H7 (cell line): ENCODE data around the gene KREMEN2. TPM values are rescaled to one million over a fixed set of nuclear protein-coding genes. Genes with fewer than 3 reads are reported as not detected.

Experiments
- DNase-seq: peaks from one replicate; pipeline ENCODE4 v3.0.0; 2012
- H3K27me3 ChIP-seq: 2 replicates; pipeline ENCODE4 v1.6.0; 2011; ENCODE audit warnings: mild to moderate bottlenecking, low read length; ENCODE audit not compliant: control insufficient read depth, insufficient read depth
- H3K36me3 ChIP-seq: replicated peaks from 2 replicates; pipeline ENCODE4 v1.5.1; 2011; ENCODE audit warnings: low read length; ENCODE audit not compliant: control insufficient read depth, insufficient read depth
- H3K4me3 ChIP-seq: 2 replicates; pipeline ENCODE4 v1.5.1; 2011; ENCODE audit warnings: low read depth, mild to moderate bottlenecking, control low read depth, low read length, moderate library complexity; ENCODE audit not compliant: insufficient read depth
- total RNA-seq: library from RNA; depleted of rRNA; stranded (reverse); fragments of >200 nt; shearing (Covaris generic); gene quantifications from 2 replicates; pipeline ENCODE4 v1.2.3, GENCODE V29; 2014

KREMEN2 gene
- total RNA-seq, 1 experiment from 2014 or later, result 20.9 TPM

GRCh38 chr16:2974319-2975056 lies 10.4 kb downstream of the KREMEN2 start:
- Histone ChIP-seq H3K4me3 (no peak overlapping the region), H3K27me3 (no peaks in the 10 kb centered on the region), H3K36me3 (peaks cover 36% of the 10 kb centered on the region)
- DNase-seq, result no peak

GRCh38 chr16:2975161-2975795 lies 11.2 kb downstream of the KREMEN2 start:
- no peak for DNase-seq

GRCh38 chr16:2976201-2976600 lies 12.1 kb downstream of the KREMEN2 start:
- no peaks in the 10 kb centered on the region for H3K27me3 ChIP-seq
- DNase-seq, result no peak
- H3K4me3 ChIP-seq, result no peak overlapping the region
- H3K36me3 ChIP-seq, result peaks cover 36% of the 10 kb centered on the region

More at GRCh38 chr16:2975161-2975795, 11.2 kb downstream of the KREMEN2 start:
- H3K27me3 ChIP-seq, result no peaks in the 10 kb centered on the region
- peaks cover 36% of the 10 kb centered on the region for H3K36me3 ChIP-seq
- no peak overlapping the region for H3K4me3 ChIP-seq

- no peak for DNase-seq
- Histone ChIP-seq H3K36me3 (peaks cover 36% of the 10 kb centered on the region), H3K4me3 (no peak overlapping the region), H3K27me3 (no peaks in the 10 kb centered on the region)
Observed at GRCh38 chr16:2976673-2977072, 12.6 kb downstream of the KREMEN2 start.

- Histone ChIP-seq H3K27me3 (no peaks in the 10 kb centered on the region), H3K36me3 (peaks cover 34% of the 10 kb centered on the region), H3K4me3 (no peak overlapping the region)
- no peak for DNase-seq
Observed at GRCh38 chr16:2977440-2977839, 13.4 kb downstream of the KREMEN2 start.

GRCh38 chr16:2979669-2980226 lies 15.7 kb downstream of the KREMEN2 start:
- DNase-seq, result peak; percentile 95
- H3K4me3 ChIP-seq, result peak overlapping the region; percentile 94
- no peaks in the 10 kb centered on the region for H3K27me3 ChIP-seq
- H3K36me3 ChIP-seq, result peaks cover 19% of the 10 kb centered on the region

GRCh38 chr16:2980227-2981176 lies 16.4 kb downstream of the KREMEN2 start, which contains the start of gene PKMYT1:
PKMYT1 (minus strand) TSS chr16:2980446; CDS start chr16:2979657, 789 bp downstream.
- peak; percentile 100 for DNase-seq
- Histone ChIP-seq H3K4me3 (peak within 1 kb of the TSS; percentile 94), H3K27me3 (no peaks in the 10 kb centered on the region), H3K36me3 (peaks cover 16% of the 10 kb centered on the region)

GRCh38 chr16:2981177-2981898 lies 17.3 kb downstream of the KREMEN2 start:
- peak overlapping the region; percentile 94 for H3K4me3 ChIP-seq
- no peaks in the 10 kb centered on the region for H3K27me3 ChIP-seq
- H3K36me3 ChIP-seq, result peaks cover 12% of the 10 kb centered on the region
- peak; percentile 86 for DNase-seq

- Histone ChIP-seq H3K27me3 (no peaks in the 10 kb centered on the region), H3K4me3 (peak overlapping the region; percentile 4), H3K36me3 (peaks cover 9% of the 10 kb centered on the region)
- peak; percentile 81 for DNase-seq
Observed at GRCh38 chr16:2981899-2982250, 17.8 kb downstream of the KREMEN2 start.

- H3K27me3 ChIP-seq, result no peaks in the 10 kb centered on the region
- H3K36me3 ChIP-seq, result peaks cover 6% of the 10 kb centered on the region
- DNase-seq, result no peak
- H3K4me3 ChIP-seq, result no peak overlapping the region
Observed at GRCh38 chr16:2982402-2982801, 18.3 kb downstream of the KREMEN2 start.

- H3K4me3 ChIP-seq, result no peak overlapping the region
- no peaks in the 10 kb centered on the region for H3K27me3 ChIP-seq
Observed at GRCh38 chr16:2983706-2984136, 19.6 kb downstream of the KREMEN2 start.

GRCh38 chr16:2985462-2985861 lies 21.4 kb downstream of the KREMEN2 start:
- no peak overlapping the region for H3K4me3 ChIP-seq
- no peaks in the 10 kb centered on the region for H3K36me3 ChIP-seq
- no peaks in the 10 kb centered on the region; the same call in 1 of the 2 replicates for H3K27me3 ChIP-seq
- no peak for DNase-seq

More at GRCh38 chr16:2983706-2984136, 19.6 kb downstream of the KREMEN2 start:
- peak; percentile 98 for DNase-seq
- H3K36me3 ChIP-seq, result peaks cover 1% of the 10 kb centered on the region; the same call in 1 of the 2 replicates

- Histone ChIP-seq H3K36me3 (no peaks in the 10 kb centered on the region), H3K27me3 (no peaks in the 10 kb centered on the region; the same call in 1 of the 2 replicates), H3K4me3 (no peak overlapping the region)
- no peak for DNase-seq
Observed at GRCh38 chr16:2985893-2986355, 21.8 kb downstream of the KREMEN2 start.
